Suprapubic skin (tissue), 4 donors: Measurements from ENCODE around the gene HLA-DOA. TPM values are rescaled to one million over a fixed set of nuclear protein-coding genes. Genes with fewer than 3 reads are reported as not detected.

ENCODE experiments used
- DNase-seq, 2 donors: peaks; one replicate each; pipeline ENCODE4 v3.0.0-alpha.2; 2019; ENCODE audit warnings: low spot score in 2 of 2
- H3K27ac ChIP-seq: fragments of 200-600 bp; sonication (generic); one replicate; pipeline ENCODE4 v1.5.1; 2019
- H3K27me3 ChIP-seq: fragments of 200-600 bp; sonication (generic); one replicate; pipeline ENCODE4 v1.5.1; 2019
- H3K36me3 ChIP-seq: fragments of 200-600 bp; sonication (generic); one replicate; pipeline ENCODE4 v1.5.1; 2019
- H3K4me1 ChIP-seq: fragments of 200-600 bp; sonication (generic); one replicate; pipeline ENCODE4 v1.5.1; 2019
- H3K4me3 ChIP-seq: fragments of 200-600 bp; sonication (generic); one replicate; pipeline ENCODE4 v1.5.1; 2019; ENCODE audit warnings: mild to moderate bottlenecking
- H3K9me3 ChIP-seq: fragments of 200-600 bp; sonication (generic); one replicate; pipeline ENCODE4 v1.5.1; 2019
- CTCF ChIP-seq, 2 donors: fragments of 200-600 bp in 1 of 2; fragments of 450-650 bp in 1 of 2; sonication (generic) in 1 of 2; IDR thresholded peaks; one replicate each; pipeline ENCODE4 v1.5.1; 2016 to 2019; ENCODE audit warnings: antibody characterized with exemption in 2 of 2, mild to moderate bottlenecking in 1 of 2, moderate library complexity in 1 of 2
- EP300 ChIP-seq: sonication (generic); formaldehyde crosslinking; IDR thresholded peaks from one replicate; pipeline ENCODE4 v1.6.1; 2017; ENCODE audit warnings: antibody characterized with exemption
- POLR2A ChIP-seq, 2 donors: fragments of 450-650 bp; IDR thresholded peaks; one replicate each; pipeline ENCODE4 v1.6.1; 2017; ENCODE audit warnings: antibody characterized with exemption in 2 of 2, mild to moderate bottlenecking in 2 of 2, moderate library complexity in 2 of 2
- POLR2AphosphoS5 ChIP-seq, 3 donors: sonication (generic); formaldehyde crosslinking; IDR thresholded peaks; one replicate each; pipeline ENCODE4 v1.6.1; 2017; ENCODE audit warnings: antibody characterized with exemption in 3 of 3
- WGBS: methylation state at CpG from one replicate; pipeline ENCODE4 v1.1.5; 2018; 5-methylcytosine and 5-hydroxymethylcytosine counted together
- total RNA-seq, 4 donors: library from RNA; depleted of rRNA; stranded (reverse); fragments of >200 nt; gene quantifications; one replicate each; pipeline ENCODE4 v1.1.0, GENCODE V29; 2016

HLA-DOA gene
- total RNA-seq, 4 donors from 2014 or later = 6.8 to 14.3 (median 8.0) TPM

- WGBS = 21% methylated on average over 1 of the region's 1 CpG
- H3K9me3 ChIP-seq = no peaks in the 10 kb centered on the region
- H3K4me3 ChIP-seq = no peak overlapping the region
- H3K27me3 ChIP-seq = no peaks in the 10 kb centered on the region
- H3K27ac ChIP-seq = no peak overlapping the region
- TF ChIP-seq POLR2A (IDR thresholded peaks at IDR 0.05) (no peak), EP300 (no peak), CTCF (IDR thresholded peaks at IDR 0.05) (no peak), POLR2AphosphoS5 (IDR thresholded peaks at IDR 0.05) (no peak)
- H3K36me3 ChIP-seq = no peaks in the 10 kb centered on the region
- no peak for DNase-seq
- peaks cover 23% of the 10 kb centered on the region for H3K4me1 ChIP-seq
Measured at GRCh38 chr6:32962213-32962826, 47.1 kb downstream of the HLA-DOA start.

- Histone ChIP-seq H3K27me3 (no peaks in the 10 kb centered on the region), H3K27ac (no peak overlapping the region), H3K4me1 (peaks cover 6% of the 10 kb centered on the region), H3K4me3 (no peak overlapping the region), H3K36me3 (no peaks in the 10 kb centered on the region), H3K9me3 (no peaks in the 10 kb centered on the region)
- no peak for TF ChIP-seq POLR2A (IDR thresholded peaks at IDR 0.05)
- no peak for TF ChIP-seq POLR2AphosphoS5 (IDR thresholded peaks at IDR 0.05)
- no peak for TF ChIP-seq EP300
- no peak for TF ChIP-seq CTCF (IDR thresholded peaks at IDR 0.05)
- 84% methylated on average over 5 of the region's 5 CpGs for WGBS
- no peak for DNase-seq
Measured at GRCh38 chr6:32960563-32960962, 48.8 kb downstream of the HLA-DOA start.

GRCh38 chr6:32956176-32956575 lies 53.2 kb downstream of the HLA-DOA start:
- Histone ChIP-seq H3K36me3 (no peaks in the 10 kb centered on the region), H3K4me1 (peaks cover 17% of the 10 kb centered on the region), H3K4me3 (no peak overlapping the region), H3K9me3 (no peaks in the 10 kb centered on the region), H3K27me3 (no peaks in the 10 kb centered on the region), H3K27ac (no peak overlapping the region)
- WGBS = 78% methylated on average over 2 of the region's 2 CpGs
- no peak for DNase-seq
- TF ChIP-seq CTCF (IDR thresholded peaks at IDR 0.05) (no peak), POLR2AphosphoS5 (IDR thresholded peaks at IDR 0.05) (no peak), POLR2A (IDR thresholded peaks at IDR 0.05) (no peak), EP300 (no peak)

GRCh38 chr6:32954986-32955802 lies 54.2 kb downstream of the HLA-DOA start:
- Histone ChIP-seq H3K27me3 (no peaks in the 10 kb centered on the region), H3K27ac (no peak overlapping the region), H3K4me3 (no peak overlapping the region), H3K36me3 (no peaks in the 10 kb centered on the region), H3K9me3 (no peaks in the 10 kb centered on the region), H3K4me1 (peaks cover 17% of the 10 kb centered on the region)
- TF ChIP-seq POLR2AphosphoS5 (IDR thresholded peaks at IDR 0.05) (no peak), EP300 (no peak), CTCF (IDR thresholded peaks at IDR 0.05) (peak in 1 of 2 donors; percentile 6)
- WGBS = 37% methylated on average over 3 of the region's 3 CpGs
- no peak for DNase-seq

- H3K36me3 ChIP-seq = no peaks in the 10 kb centered on the region
- TF ChIP-seq POLR2AphosphoS5 (IDR thresholded peaks at IDR 0.05) (no peak), POLR2A (IDR thresholded peaks at IDR 0.05) (no peak), CTCF (IDR thresholded peaks at IDR 0.05) (no peak), EP300 (no peak)
- H3K27me3 ChIP-seq = no peaks in the 10 kb centered on the region
- H3K4me3 ChIP-seq = no peak overlapping the region
- H3K9me3 ChIP-seq = no peaks in the 10 kb centered on the region
- WGBS = 90% methylated on average over 4 of the region's 4 CpGs
- peaks cover 17% of the 10 kb centered on the region for H3K4me1 ChIP-seq
- no peak overlapping the region for H3K27ac ChIP-seq
- DNase-seq = no peak
Measured at GRCh38 chr6:32954267-32954666, 55.1 kb downstream of the HLA-DOA start.
